Fibroblast of the aortic adventitia (primary cell): ENCODE measurements around the gene SRPK1. TPM values are rescaled to one million over a fixed set of nuclear protein-coding genes. Genes with fewer than 3 reads are reported as not detected.

Experiments used
- DNase-seq: peaks from one replicate; pipeline ENCODE4 v3.0.0-alpha.2; 2010; ENCODE audit warnings: low read depth
- H3K4me3 ChIP-seq: 2 replicates; pipeline ENCODE4 v1.5.1; 2011; ENCODE audit warnings: low read depth, mild to moderate bottlenecking, control low read depth, low read length, moderate library complexity
- total RNA-seq: library from RNA; depleted of rRNA; stranded (reverse); fragments of >200 nt; gene quantifications from 2 replicates; pipeline ENCODE4 v1.2.3, GENCODE V29; 2012; ENCODE audit warnings: low replicate concordance
- TF ChIP-seq, protein P1 (sequence below): IDR thresholded peaks from 2 replicates; pipeline ENCODE4 v1.5.1; 2011; ENCODE audit warnings: mild to moderate bottlenecking, low read length, control low read depth, inconsistent platforms; ENCODE audit not compliant: insufficient read depth

Gene SRPK1
- total RNA-seq, 1 donor = 86.9 TPM

GRCh38 chr6:35795453-35796071, 125.3 kb downstream of the SRPK1 start:
- TF ChIP-seq, protein P1, sequence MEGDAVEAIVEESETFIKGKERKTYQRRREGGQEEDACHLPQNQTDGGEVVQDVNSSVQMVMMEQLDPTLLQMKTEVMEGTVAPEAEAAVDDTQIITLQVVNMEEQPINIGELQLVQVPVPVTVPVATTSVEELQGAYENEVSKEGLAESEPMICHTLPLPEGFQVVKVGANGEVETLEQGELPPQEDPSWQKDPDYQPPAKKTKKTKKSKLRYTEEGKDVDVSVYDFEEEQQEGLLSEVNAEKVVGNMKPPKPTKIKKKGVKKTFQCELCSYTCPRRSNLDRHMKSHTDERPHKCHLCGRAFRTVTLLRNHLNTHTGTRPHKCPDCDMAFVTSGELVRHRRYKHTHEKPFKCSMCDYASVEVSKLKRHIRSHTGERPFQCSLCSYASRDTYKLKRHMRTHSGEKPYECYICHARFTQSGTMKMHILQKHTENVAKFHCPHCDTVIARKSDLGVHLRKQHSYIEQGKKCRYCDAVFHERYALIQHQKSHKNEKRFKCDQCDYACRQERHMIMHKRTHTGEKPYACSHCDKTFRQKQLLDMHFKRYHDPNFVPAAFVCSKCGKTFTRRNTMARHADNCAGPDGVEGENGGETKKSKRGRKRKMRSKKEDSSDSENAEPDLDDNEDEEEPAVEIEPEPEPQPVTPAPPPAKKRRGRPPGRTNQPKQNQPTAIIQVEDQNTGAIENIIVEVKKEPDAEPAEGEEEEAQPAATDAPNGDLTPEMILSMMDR = no peak
- no peak overlapping the region for H3K4me3 ChIP-seq
- no peak for DNase-seq

DNA sequence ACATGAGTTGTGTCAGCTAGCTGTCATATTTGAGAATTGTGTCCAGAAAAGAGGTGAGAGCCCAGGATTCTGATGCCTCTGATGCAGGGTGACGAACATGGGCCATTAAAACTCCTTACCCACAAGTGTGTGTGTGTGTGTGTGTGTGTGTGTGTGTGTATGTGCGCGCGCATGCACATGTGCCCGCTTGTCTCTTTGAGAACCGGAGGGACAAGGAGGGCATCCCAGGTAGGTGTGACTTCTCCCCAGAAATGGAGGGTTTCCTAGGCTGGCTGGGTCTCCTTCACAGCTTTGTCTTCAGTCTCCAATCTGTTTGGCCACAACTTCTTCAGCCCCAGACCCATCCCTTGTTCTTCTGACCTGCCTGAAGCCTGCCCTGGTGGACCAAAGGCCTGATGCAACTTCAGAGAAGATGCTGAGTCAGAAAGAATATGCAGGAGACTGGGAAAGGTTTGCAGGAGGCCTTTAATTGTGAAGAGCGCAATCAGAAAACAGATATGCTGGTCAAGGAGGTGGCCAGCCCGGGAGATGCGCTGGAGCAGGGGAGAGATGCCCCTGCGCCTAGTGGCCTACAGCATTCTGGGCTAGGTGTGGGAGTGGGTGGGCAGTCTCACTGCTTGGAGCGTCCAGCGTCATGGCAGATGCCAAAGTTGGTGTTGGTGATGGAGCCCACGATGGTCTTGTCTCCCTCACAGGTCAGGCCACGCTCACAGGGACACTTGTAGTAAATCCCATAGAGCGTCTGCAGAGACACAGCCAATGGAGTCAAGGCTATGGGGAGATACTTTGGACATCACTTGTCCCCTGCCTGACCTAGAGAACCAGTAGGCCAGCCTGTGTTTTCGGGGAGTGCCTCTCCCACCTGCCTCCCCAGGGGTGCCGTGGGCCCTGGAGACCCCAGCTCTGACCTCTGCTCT, 126.1 kb downstream of the SRPK1 start:
- TF ChIP-seq, protein P1 = no peak
- no peak overlapping the region for H3K4me3 ChIP-seq
- DNase-seq = no peak

DNA sequence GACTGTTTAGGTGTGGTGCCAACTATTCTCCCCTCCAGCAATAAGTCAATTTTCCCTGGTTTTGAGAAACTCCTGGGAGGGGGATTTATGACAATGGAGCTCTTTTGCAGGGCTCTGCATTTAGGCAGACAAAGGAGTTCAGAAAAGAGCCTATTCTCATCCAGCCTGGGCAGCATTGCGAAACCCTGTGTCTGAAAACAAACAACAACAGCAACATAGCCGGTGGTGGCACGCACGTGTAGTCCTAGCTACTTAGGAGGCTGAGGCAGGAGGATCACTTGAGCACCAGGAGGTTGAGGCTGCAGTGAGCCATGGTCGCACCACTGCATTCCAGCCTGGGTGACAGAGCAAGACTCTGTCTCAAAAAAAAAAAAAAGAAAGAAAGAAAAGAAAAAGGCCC, 130.2 kb downstream of the SRPK1 start:
- TF ChIP-seq, protein P1 = no peak
- no peak for DNase-seq
- no peak overlapping the region for H3K4me3 ChIP-seq

GRCh38 chr6:35788423-35788982, 132.4 kb downstream of the SRPK1 start:
- no peak overlapping the region for H3K4me3 ChIP-seq
- TF ChIP-seq, protein P1 = no peak
- no peak for DNase-seq

GRCh38 chr6:35787266-35788218, 133.4 kb downstream of the SRPK1 start:
- no peak overlapping the region for H3K4me3 ChIP-seq
- DNase-seq = no peak
- TF ChIP-seq, protein P1 = no peak

GRCh38 chr6:35786810-35787209, 134.1 kb downstream of the SRPK1 start:
- no peak for DNase-seq
- TF ChIP-seq, protein P1 = no peak
- H3K4me3 ChIP-seq = no peak overlapping the region
